Activated CD4-positive, alpha-beta T cell treated with anti-CD3 and anti-CD28 coated beads for 36 hours (primary cell): Measurements from ENCODE around the gene HPX. TPM values are rescaled to one million over a fixed set of nuclear protein-coding genes. Genes with fewer than 3 reads are reported as not detected.
A peak's percentile ranks its signal among the peaks of the same experiment; 100 is the strongest.

Source experiments
- ATAC-seq: fragments of 200-7000 bp; cut with Tn5 transposase; one replicate; pipeline ENCODE4 v1.10.0; 2021; ENCODE audit warnings: mild to moderate bottlenecking, moderate library complexity
- CTCF ChIA-PET: fragments of 350-600 bp; sonication (Branson Sonifier 250); formaldehyde crosslinking; loops from one replicate; lab custom pipeline; 2021; ENCODE audit warnings: antibody characterized with exemption; lab: Charles Lee
- POLR2A ChIA-PET: fragments of 350-600 bp; sonication (Branson Sonifier 250); formaldehyde crosslinking; loops from one replicate; lab custom pipeline; 2021; ENCODE audit warnings: antibody characterized with exemption, inconsistent platforms; lab: Charles Lee
- DNase-seq: peaks from one replicate; pipeline ENCODE4 v3.0.0-alpha.2; 2020
- H3K27ac Mint-ChIP-seq: one replicate; pipeline ENCODE4 v1.8.0; 2021; ENCODE audit warnings: mixed read lengths
- H3K27me3 Mint-ChIP-seq: one replicate; pipeline ENCODE4 v1.8.0; 2021; ENCODE audit warnings: mixed read lengths
- H3K36me3 Mint-ChIP-seq: one replicate; pipeline ENCODE4 v1.8.0; 2021; ENCODE audit warnings: low read depth, mixed read lengths
- H3K4me1 Mint-ChIP-seq: one replicate; pipeline ENCODE4 v1.8.0; 2021; ENCODE audit warnings: mixed read lengths
- H3K4me3 Mint-ChIP-seq: one replicate; pipeline ENCODE4 v1.8.0; 2021; ENCODE audit warnings: mild to moderate bottlenecking, moderate library complexity, mixed read lengths
- H3K9me3 Mint-ChIP-seq: one replicate; pipeline ENCODE4 v1.8.0; 2021; ENCODE audit warnings: low read depth, mixed read lengths
- intact Hi-C, 2 experiments: fragments of 100-400 bp; cut with DNase I in 1 of 2; cut with micrococcal nuclease in 1 of 2; formaldehyde crosslinking; loops; one replicate each; pipeline versions ENCODE4 v1.14.2 to v1.15.1; 2022 to 2024; cut with DNase I, micrococcal nuclease
- total RNA-seq, 2 experiments: library from RNA; stranded (reverse); gene quantifications; one replicate each; pipeline ENCODE4 v1.2.3, GENCODE V29; 2021

HPX gene
- total RNA-seq, 2 experiments from 2014 or later: 0.16 to 0.33 TPM

GRCh38 chr11:6468712-6469495 is 28.1 kb upstream of the HPX start:
- Mint-ChIP-seq H3K9me3 (no peaks in the 10 kb centered on the region), H3K4me1 (peaks cover 12% of the 10 kb centered on the region), H3K36me3 (peaks cover 2% of the 10 kb centered on the region), H3K27me3 (peaks cover 3% of the 10 kb centered on the region), H3K27ac (no peak overlapping the region), H3K4me3 (no peak overlapping the region)
- ChIA-PET POLR2A (no interaction called here), CTCF (interaction anchor here (0.6 to 1.5 kb wide), 5 partner anchors 26 to 217 kb away, joined by 3 to 6 read pairs (median 4); no protein-coding TSS in a partner anchor)
- intact Hi-C loops: no loop called here
- ATAC-seq (peak; percentile 54), DNase-seq (peak; percentile 43)

GRCh38 chr11:6459099-6459450 is 18.3 kb upstream of the HPX start:
- ATAC-seq: no peak
- DNase-seq: no peak
- POLR2A ChIA-PET: no interaction called here

GRCh38 chr11:6458352-6459098 is 17.7 kb upstream of the HPX start:
- DNase-seq (no peak), ATAC-seq (no peak)
- H3K9me3 Mint-ChIP-seq: no peaks in the 10 kb centered on the region
- H3K27me3 Mint-ChIP-seq: no peaks in the 10 kb centered on the region
- H3K4me1 Mint-ChIP-seq: no peaks in the 10 kb centered on the region
- H3K27ac Mint-ChIP-seq: no peak overlapping the region
- ChIA-PET CTCF (interaction anchor here (3.6 kb wide), 1 partner anchor 15 kb away, joined by 18 read pairs; no protein-coding TSS in a partner anchor), POLR2A (no interaction called here)
- intact Hi-C loops: no loop called here
- peaks cover 2% of the 10 kb centered on the region for H3K36me3 Mint-ChIP-seq
- H3K4me3 Mint-ChIP-seq: no peak overlapping the region

More at GRCh38 chr11:6459099-6459450, 18.3 kb upstream of the HPX start:
- no peaks in the 10 kb centered on the region for H3K4me1 Mint-ChIP-seq
- H3K4me3 Mint-ChIP-seq: no peak overlapping the region
- no peak overlapping the region for H3K27ac Mint-ChIP-seq
- no peaks in the 10 kb centered on the region for H3K27me3 Mint-ChIP-seq
- no peaks in the 10 kb centered on the region for H3K9me3 Mint-ChIP-seq
- peaks cover 2% of the 10 kb centered on the region for H3K36me3 Mint-ChIP-seq
- intact Hi-C loops: no loop called here
- CTCF ChIA-PET: interaction anchor here (1.0 to 3.6 kb wide), 4 partner anchors 14 to 80 kb away, joined by 3 to 18 read pairs (median 6); partner anchors contain the start of genes HPX and TRIM3

GRCh38 chr11:6457581-6458320 is 17.0 kb upstream of the HPX start:
- intact Hi-C loops: no loop called here
- Mint-ChIP-seq H3K4me3 (no peak overlapping the region), H3K36me3 (peaks cover 2% of the 10 kb centered on the region), H3K9me3 (no peaks in the 10 kb centered on the region), H3K27ac (no peak overlapping the region), H3K4me1 (no peaks in the 10 kb centered on the region), H3K27me3 (no peaks in the 10 kb centered on the region)
- ChIA-PET CTCF (no interaction called here), POLR2A (no interaction called here)
- no peak for DNase-seq
- no peak for ATAC-seq

DNA sequence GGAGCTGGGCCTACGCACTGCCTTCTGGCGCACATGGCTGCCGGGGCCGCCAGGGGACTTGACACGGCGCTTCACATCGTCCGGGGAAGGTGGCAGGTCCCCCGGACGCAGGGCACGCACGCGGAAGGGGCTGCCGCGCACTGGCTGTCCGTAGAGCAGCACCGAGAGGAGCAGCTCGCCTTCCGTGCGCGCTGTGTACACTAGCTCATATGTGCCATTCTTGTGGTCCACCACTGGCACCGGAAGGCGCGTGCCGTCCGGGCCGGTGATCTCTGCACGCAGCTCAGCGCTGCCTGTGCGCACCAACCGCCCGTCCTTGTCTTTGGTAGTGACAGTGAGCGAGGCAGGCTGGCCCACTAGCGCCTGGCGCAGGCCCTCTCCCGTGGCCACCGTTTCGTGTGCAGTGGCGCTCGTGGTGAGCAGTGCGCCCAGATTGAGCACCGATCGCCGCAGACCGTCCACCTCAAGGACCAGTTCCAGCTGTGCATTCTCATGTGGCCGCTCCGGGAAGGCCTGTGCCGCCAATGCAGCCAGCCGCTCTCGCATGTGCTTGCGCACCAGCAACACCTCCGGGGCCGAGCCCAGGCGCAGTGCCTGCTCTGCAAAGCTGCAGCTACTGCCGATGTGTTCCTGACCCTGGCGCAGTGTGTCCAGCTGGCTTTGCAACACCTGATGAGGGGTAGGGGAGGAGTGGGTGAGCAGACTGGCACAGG is 15.7 kb upstream of the HPX start:
- ChIA-PET POLR2A (no interaction called here), CTCF (interaction anchor here (2.3 to 2.6 kb wide), 2 partner anchors 14 to 77 kb away, joined by 10 to 17 read pairs; no protein-coding TSS in a partner anchor)
- intact Hi-C loops: no loop called here
- Mint-ChIP-seq H3K27me3 (no peaks in the 10 kb centered on the region), H3K4me3 (no peak overlapping the region), H3K27ac (no peak overlapping the region), H3K4me1 (no peaks in the 10 kb centered on the region), H3K36me3 (peaks cover 2% of the 10 kb centered on the region), H3K9me3 (no peaks in the 10 kb centered on the region)
- DNase-seq: no peak
- ATAC-seq: no peak

DNA sequence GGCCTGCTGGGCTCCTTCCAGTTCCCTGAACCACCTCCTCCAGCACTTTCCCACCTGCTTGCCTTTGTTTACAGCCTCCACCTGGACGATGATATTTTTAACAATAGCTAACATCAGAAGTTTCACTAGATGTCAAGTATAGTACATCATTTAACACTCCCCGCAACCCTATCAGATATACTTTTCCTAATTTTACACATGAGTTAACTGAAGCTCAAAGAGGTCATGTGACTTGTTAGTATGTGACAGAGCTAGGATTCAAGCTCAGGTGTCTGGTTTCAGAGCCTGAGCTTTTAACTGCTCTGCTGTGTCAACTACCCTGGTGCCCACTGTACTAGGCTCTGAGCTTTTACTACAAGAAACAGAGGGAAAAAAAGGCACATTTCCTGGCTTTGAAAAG is 14.3 kb upstream of the HPX start:
- DNase-seq (no peak), ATAC-seq (no peak)
- Mint-ChIP-seq H3K27me3 (no peaks in the 10 kb centered on the region), H3K4me1 (no peaks in the 10 kb centered on the region), H3K27ac (no peak overlapping the region), H3K36me3 (peaks cover 2% of the 10 kb centered on the region), H3K4me3 (no peak overlapping the region), H3K9me3 (no peaks in the 10 kb centered on the region)
- intact Hi-C loops: no loop called here
- ChIA-PET CTCF (interaction anchor here (0.5 to 2.6 kb wide), 8 partner anchors 11 to 91 kb away, joined by 3 to 17 read pairs (median 4); partner anchors contain the start of gene HPX), POLR2A (no interaction called here)

DNA sequence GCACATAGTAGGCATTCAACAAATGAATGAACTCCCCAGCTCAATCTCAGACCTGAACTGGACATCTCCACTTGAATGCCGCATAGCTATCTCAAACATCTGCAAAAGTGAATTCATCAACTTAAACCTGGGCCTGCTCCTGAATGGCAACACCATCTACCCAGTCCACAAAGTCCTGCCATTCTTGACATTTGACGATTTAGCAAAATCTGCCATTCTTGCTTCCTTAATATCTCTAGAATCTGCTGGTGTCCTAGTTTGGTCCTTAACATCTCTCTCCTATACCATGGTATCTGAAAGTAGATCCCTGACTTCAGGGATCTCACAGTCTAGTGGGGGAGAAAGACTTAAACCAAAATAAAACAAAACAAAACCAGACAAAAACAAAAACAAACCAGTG is 12.4 kb upstream of the HPX start:
- ChIA-PET POLR2A (no interaction called here), CTCF (interaction anchor here (0.6 to 4.7 kb wide), 7 partner anchors 10 to 202 kb away, joined by 3 to 35 read pairs (median 3); partner anchors contain the start of gene TAF10)
- no peak for DNase-seq
- Mint-ChIP-seq H3K9me3 (no peaks in the 10 kb centered on the region), H3K36me3 (peaks cover 2% of the 10 kb centered on the region), H3K27me3 (no peaks in the 10 kb centered on the region), H3K4me1 (no peaks in the 10 kb centered on the region), H3K27ac (no peak overlapping the region), H3K4me3 (no peak overlapping the region)
- ATAC-seq: no peak
- intact Hi-C loops: no loop called here

GRCh38 chr11:6452219-6452618 is 11.4 kb upstream of the HPX start:
- Mint-ChIP-seq H3K27ac (no peak overlapping the region), H3K27me3 (no peaks in the 10 kb centered on the region), H3K4me1 (no peaks in the 10 kb centered on the region), H3K4me3 (no peak overlapping the region), H3K9me3 (no peaks in the 10 kb centered on the region), H3K36me3 (peaks cover 2% of the 10 kb centered on the region)
- ATAC-seq (no peak), DNase-seq (no peak)
- intact Hi-C loops: no loop called here
- CTCF ChIA-PET: interaction anchor here (1.1 to 4.7 kb wide), 3 partner anchors 9 to 73 kb away, joined by 3 to 35 read pairs (median 8); no protein-coding TSS in a partner anchor
- POLR2A ChIA-PET: no interaction called here

GRCh38 chr11:6448574-6448973 is 7.8 kb upstream of the HPX start:
- intact Hi-C loops: no loop called here
- no peak overlapping the region for H3K4me3 Mint-ChIP-seq
- ChIA-PET POLR2A (no interaction called here), CTCF (interaction anchor here (0.5 to 11.8 kb wide), 5 partner anchors 16 to 297 kb away, joined by 3 to 536 read pairs (median 3); partner anchors contain the start of gene MRPL17)
- ATAC-seq: no peak
- DNase-seq: no peak
- no peaks in the 10 kb centered on the region for H3K27me3 Mint-ChIP-seq
- H3K36me3 Mint-ChIP-seq: no peaks in the 10 kb centered on the region
- H3K4me1 Mint-ChIP-seq: no peaks in the 10 kb centered on the region
- no peak overlapping the region for H3K27ac Mint-ChIP-seq
- H3K9me3 Mint-ChIP-seq: no peaks in the 10 kb centered on the region

DNA sequence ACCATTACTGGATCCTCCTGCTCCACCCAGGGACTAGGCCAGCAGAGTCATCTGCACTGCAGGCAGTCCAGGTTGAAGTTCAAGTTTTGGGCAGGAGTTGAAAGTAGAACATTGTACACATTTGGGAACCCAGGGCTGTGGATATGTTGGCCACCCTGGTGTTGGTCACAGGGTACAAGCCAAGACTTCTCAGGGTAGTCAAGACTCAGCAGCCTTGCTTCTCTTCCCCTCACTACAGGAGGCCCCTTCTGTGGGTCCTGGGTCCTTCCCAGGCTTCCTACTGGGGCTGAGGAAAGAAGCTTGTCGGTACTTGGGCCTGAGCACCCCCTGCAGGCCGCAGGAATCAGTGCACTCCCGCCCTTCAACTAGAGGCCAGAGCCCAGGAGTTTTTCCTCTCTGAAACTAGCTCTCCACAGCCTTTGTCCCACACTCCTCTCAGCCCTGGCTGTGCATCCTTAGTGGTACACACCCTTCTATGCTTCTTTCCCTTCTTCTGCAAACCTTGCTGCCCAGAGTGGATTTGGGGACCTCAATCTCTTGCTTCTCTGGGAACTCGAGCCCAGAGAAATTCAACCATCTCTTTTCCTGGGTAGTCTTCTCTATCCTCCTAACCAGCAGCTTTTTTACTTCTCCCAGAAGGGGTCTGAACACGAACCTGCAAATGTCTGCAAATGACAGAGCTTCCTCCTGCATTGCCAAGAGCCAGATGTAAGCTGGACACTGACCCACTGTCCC is 2.6 kb upstream of the HPX start:
- H3K9me3 Mint-ChIP-seq: no peaks in the 10 kb centered on the region
- no peak overlapping the region for H3K4me3 Mint-ChIP-seq
- peak; percentile 86 for ATAC-seq
- H3K27ac Mint-ChIP-seq: no peak overlapping the region
- H3K36me3 Mint-ChIP-seq: no peaks in the 10 kb centered on the region
- intact Hi-C loops: loop anchor here (1.0 to 5.0 kb wide), 2 partner anchors 64 to 314 kb away; no protein-coding TSS in a partner anchor
- no peaks in the 10 kb centered on the region for H3K4me1 Mint-ChIP-seq
- H3K27me3 Mint-ChIP-seq: no peaks in the 10 kb centered on the region
- ChIA-PET POLR2A (interaction anchor here (1.5 kb wide), 1 partner anchor 65 kb away, joined by 19 read pairs; no protein-coding TSS in a partner anchor), CTCF (interaction anchor here (0.6 to 11.8 kb wide), 41 partner anchors 9 to 427 kb away, joined by 3 to 536 read pairs (median 6); partner anchors contain the start of genes ARFIP2, SMPD1, TIMM10B and TPP1)
- DNase-seq: peak; percentile 74
